ENCODE measurements around the gene C18orf32. TPM values are rescaled to one million over a fixed set of nuclear protein-coding genes. Genes with fewer than 3 reads are reported as not detected.
A peak's percentile ranks its signal among the peaks of the same experiment; 100 is the strongest.
"Not testable (repeated sequence)": the region's sequence is repeated elsewhere in the genome, so short reads cannot be mapped to it uniquely, and the experiment has no call there.

Gene C18orf32
- total RNA-seq, 2 donors from 2014 or later, result 63.1 to 73.1 TPM

GRCh38 chr18:49510393-49511115 is 23.5 kb upstream of the C18orf32 start:
- intact Hi-C loops (cut with DNase I, micrococcal nuclease), result loop anchor here (5.0 to 10.0 kb wide), 3 partner anchors 347 to 694 kb away; no protein-coding TSS in a partner anchor
- ATAC-seq, result peak; percentile 47
- peak in 1 of 2 donors; percentile 56 for DNase-seq

- intact Hi-C loops (cut with DNase I, micrococcal nuclease); DNase-seq; ATAC-seq: not testable (repeated sequence)
Observed at GRCh38 chr18:49506438-49506837, 19.4 kb upstream of the C18orf32 start.

GRCh38 chr18:49503931-49504330 is 16.9 kb upstream of the C18orf32 start:
- ATAC-seq (no peak), DNase-seq (no peak)
- intact Hi-C loops (cut with DNase I, micrococcal nuclease), result no loop called here

- no peak for DNase-seq
- intact Hi-C loops (cut with DNase I, micrococcal nuclease), result no loop called here
- no peak for ATAC-seq
Observed at GRCh38 chr18:49500201-49500921, 13.3 kb upstream of the C18orf32 start.

DNA sequence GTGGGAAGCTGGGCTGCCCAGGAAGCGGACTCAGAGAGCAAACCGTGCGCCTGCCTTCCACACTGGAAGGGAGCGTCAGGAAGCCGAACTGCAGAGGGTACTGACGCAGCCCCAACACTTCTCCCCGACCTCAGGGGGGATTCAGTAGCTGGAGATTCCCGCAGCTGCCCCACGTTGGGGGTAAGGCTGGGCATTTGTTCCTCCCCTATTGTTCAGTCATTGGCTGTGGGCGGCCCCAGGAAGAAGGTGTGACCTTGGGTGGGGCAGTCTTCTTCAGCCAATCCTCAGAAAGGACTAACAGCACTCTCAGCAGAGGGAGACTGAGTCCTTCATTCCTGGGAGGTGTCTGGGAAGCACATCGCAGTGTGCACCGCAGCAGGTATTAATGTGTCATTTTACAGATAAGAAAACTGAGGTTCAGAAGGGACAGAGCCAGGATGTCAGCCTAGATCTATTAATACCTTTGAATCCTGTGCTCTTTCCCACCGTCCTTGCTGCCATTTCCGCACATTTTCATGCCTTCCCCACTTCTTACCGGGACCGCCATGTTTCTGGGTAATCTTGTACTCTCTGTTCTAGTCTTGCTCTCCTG is 12.1 kb upstream of the C18orf32 start:
- intact Hi-C loops (cut with DNase I, micrococcal nuclease), result no loop called here
- ATAC-seq, result no peak

GRCh38 chr18:49495480-49495879 is 8.4 kb upstream of the C18orf32 start:
- intact Hi-C loops (cut with DNase I, micrococcal nuclease), result no loop called here
- ATAC-seq (no peak), DNase-seq (no peak)

More for the DNA sequence above, 12.1 kb upstream of the C18orf32 start:
- DNase-seq, result no peak

DNA sequence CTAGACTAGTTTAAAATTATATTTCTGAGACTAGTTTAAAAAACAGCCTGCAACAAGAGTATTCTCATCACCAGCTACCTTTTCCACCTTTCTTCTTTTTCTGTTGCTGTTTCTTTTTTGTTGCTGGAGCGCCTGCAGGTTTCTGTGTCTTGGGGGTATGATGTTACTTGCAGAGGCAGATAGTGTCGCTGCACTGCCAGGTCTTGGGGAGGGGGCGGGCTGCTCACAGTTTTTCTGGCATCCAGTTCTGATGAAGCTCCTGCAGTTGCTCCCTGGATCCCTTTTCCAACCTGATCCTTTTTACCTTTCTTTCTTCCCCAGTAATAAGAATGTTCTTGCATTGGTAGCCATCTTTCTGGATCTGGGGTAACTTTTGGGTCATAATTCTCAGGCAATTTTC is 8.0 kb upstream of the C18orf32 start:
- ATAC-seq, result no peak
- DNase-seq, result no peak
- intact Hi-C loops (cut with DNase I, micrococcal nuclease), result no loop called here

GRCh38 chr18:49494660-49495059 is 7.6 kb upstream of the C18orf32 start:
- intact Hi-C loops (cut with DNase I, micrococcal nuclease), result no loop called here
- DNase-seq (no peak), ATAC-seq (no peak)

DNA sequence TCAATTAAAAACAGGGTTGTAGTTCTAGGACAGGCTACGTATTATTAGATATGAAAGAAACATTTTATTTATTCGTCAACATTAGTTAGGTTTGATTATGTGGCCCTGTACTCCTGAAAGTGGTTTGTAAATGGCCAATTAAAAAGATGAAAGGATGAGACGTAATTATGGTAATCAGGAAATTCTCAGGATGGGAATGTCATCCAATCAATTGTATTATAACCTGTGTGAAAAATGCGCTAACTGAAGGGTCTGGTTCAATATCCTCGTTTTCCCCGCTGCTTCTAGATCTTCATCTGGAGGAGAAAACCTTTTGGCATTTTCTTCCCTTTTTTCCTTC is 5.6 kb upstream of the C18orf32 start:
- ATAC-seq (no peak), DNase-seq (no peak)
- intact Hi-C loops (cut with DNase I, micrococcal nuclease), result no loop called here

DNA sequence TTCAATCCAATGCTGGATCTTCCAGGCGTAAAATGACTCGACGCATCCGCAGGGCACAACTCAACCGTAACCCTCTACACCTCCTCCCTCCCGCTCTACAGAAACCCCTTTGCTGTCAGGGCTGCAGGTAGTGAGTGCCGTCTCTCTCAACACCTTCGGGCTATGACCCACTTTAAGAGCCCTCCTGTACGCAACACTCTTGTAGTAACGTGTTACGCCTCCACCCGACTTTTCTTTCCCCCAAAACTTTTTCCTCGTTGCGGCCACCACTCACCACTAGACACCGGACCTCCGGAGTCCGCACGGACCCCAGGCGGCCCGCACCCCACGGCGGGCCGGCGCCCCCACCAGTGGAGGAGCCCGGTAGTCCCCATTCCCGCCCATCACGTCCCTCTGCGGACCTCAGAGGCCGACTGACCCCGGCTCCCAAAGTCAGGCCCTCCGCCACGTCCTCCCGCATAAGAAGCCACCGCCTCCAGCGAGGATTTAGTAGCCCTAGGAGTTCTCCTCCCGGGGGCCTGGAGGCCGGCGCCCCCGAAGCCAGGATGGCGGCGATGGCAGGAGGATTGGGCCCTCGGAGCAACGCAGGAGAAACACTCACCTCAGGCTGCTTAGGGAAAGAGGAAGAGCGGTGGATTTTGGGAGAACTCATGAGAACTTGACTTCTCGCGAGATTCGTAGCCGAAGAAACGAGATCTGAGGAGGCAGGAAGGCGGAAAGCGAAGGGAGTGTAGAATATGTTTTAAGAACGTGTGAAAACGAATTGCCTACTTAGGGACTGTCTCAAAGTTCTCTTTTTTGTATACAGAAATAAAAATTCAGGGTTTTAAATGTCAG is 5.0 kb upstream of the C18orf32 start, which contains the start of gene RPL17:
RPL17 (minus strand) TSS at position 609 of the 837 bp plus-strand sequence.
- intact Hi-C loops (cut with DNase I, micrococcal nuclease), result no loop called here
- DNase-seq, result peak; percentile 88 to 94
- peak; percentile 83 for ATAC-seq

DNA sequence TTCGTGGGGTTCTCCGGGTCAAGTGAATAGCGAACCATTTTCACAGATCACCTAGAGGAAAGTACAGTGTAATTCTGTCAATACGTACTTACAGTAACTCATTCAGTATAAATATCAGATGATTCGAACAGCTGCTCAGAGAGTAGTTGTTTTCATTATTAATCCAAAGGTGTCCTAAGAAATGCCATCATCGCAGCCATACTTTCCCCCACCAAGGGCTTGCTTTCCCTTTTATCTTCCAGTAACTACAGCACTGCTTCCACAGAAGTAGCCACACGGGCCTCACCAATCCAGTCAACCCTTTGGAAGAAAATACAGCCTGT is 4.5 kb upstream of the C18orf32 start:
- ATAC-seq (no peak), DNase-seq (no peak)
- intact Hi-C loops (cut with DNase I, micrococcal nuclease), result no loop called here

- DNase-seq (no peak), ATAC-seq (no peak)
- intact Hi-C loops (cut with DNase I, micrococcal nuclease), result no loop called here
Observed at GRCh38 chr18:49490246-49490762, 3.3 kb upstream of the C18orf32 start.

GRCh38 chr18:49487711-49488310 is 777 bp upstream of the C18orf32 start:
- intact Hi-C loops (cut with DNase I, micrococcal nuclease), result no loop called here
- ATAC-seq (no peak), DNase-seq (no peak)

DNA sequence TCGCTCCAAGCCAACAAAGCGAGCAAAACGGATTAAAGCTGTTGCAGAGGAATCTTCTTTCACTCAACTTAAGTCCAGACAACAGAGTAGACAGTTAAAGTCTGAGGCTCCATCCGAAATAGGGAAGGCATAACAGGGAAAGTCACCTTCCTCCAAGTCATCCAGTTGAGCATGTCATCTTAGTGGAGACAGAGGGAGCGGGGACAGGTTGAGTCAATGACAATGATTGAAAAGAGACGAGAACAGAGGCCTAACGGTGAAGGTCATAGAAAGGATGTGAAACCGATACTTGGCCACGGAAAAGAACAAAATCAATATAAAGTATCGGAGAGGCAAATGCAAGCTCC is 455 bp downstream of the C18orf32 start:
- intact Hi-C loops (cut with DNase I, micrococcal nuclease), result no loop called here
- DNase-seq, result no peak
- ATAC-seq, result peak; percentile 42

GRCh38 chr18:49486134-49486533 is 900 bp downstream of the C18orf32 start:
- DNase-seq (no peak), ATAC-seq (no peak)
- intact Hi-C loops (cut with DNase I, micrococcal nuclease), result no loop called here

DNA sequence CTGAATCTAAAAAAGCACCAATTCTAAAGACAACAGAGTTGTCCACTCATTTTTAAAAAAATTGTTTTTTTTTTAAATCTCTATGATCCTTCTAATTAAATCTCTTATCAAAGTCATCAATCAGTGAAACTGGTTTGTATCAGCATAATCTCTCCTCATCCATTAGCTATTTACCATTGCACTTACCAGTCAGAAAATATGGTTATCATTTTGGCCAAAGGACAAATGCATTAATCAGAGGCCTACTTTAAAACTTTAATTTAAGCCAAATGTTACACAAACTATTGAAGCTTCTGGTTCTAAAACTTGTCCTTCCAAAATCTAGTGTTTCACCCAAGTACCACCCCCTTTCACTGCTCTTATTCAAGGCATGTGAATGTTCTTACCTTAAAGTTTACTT is 3.8 kb downstream of the C18orf32 start:
- ATAC-seq (no peak), DNase-seq (no peak)
- intact Hi-C loops (cut with DNase I, micrococcal nuclease), result no loop called here

- DNase-seq (no peak), ATAC-seq (no peak)
- intact Hi-C loops (cut with DNase I, micrococcal nuclease), result no loop called here
Observed at GRCh38 chr18:49481907-49482306, 5.1 kb downstream of the C18orf32 start.

DNA sequence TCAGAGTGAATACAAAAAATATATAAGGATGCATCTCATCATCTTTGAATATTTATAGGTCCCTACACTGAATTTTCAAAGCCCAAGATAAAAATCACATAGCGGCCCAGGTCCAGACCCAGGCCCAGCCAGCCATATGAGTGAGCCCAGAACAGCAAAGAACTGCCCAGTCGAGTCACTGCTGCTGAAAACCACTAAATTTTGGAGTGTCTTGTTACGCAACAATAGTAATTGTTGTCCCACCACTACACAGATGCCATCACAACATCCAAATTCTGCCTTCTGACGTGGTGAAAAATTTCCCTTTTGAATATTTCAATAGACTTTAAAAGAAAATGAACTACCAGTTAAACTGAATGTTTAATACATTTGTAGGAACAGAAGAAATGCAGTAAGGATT is 5.7 kb downstream of the C18orf32 start:
- intact Hi-C loops (cut with DNase I, micrococcal nuclease), result no loop called here
- no peak for ATAC-seq
- no peak for DNase-seq

Measured in left colon (tissue), 2 donors.